Medulla oblongata (tissue), 1 donor: ENCODE results near the gene ZNF618.
A peak's percentile ranks its signal among the peaks of the same experiment; 100 is the strongest.
"Not testable (repeated sequence)": the region's sequence is repeated elsewhere in the genome, so short reads cannot be mapped to it uniquely, and the experiment has no call there.

Experiments used
- DNase-seq: peaks from one replicate; pipeline ENCODE4 v3.0.0-alpha.2; 2015; ENCODE audit errors: extremely low spot score

Gene ZNF618

GRCh38 chr9:113988385-113989016 lies 112.4 kb downstream of the ZNF618 start:
- no peak for DNase-seq

GRCh38 chr9:113989017-113989713 lies 113.1 kb downstream of the ZNF618 start:
- peak; percentile 35 for DNase-seq

- DNase-seq, result no peak
Observed at GRCh38 chr9:113989714-113990569, 113.8 kb downstream of the ZNF618 start.

GRCh38 chr9:113990570-113990907 lies 114.4 kb downstream of the ZNF618 start:
- DNase-seq, result no peak

GRCh38 chr9:113990975-113991471 lies 114.9 kb downstream of the ZNF618 start:
- no peak for DNase-seq

GRCh38 chr9:113991714-113992113 lies 115.6 kb downstream of the ZNF618 start:
- DNase-seq, result no peak

- DNase-seq, result peak; percentile 96
Observed at GRCh38 chr9:113992276-113992951, 116.3 kb downstream of the ZNF618 start.

GRCh38 chr9:113992994-113993393 lies 116.9 kb downstream of the ZNF618 start:
- DNase-seq, result no peak

- DNase-seq, result peak; percentile 88
Observed at GRCh38 chr9:113993838-113994540, 117.9 kb downstream of the ZNF618 start.

- no peak for DNase-seq
Observed at GRCh38 chr9:113995401-113995800, 119.3 kb downstream of the ZNF618 start.

- DNase-seq, result no peak
Observed at GRCh38 chr9:113995963-113996362, 119.9 kb downstream of the ZNF618 start.

GRCh38 chr9:113996531-113997001 lies 120.5 kb downstream of the ZNF618 start:
- no peak for DNase-seq

GRCh38 chr9:113997064-113997463 lies 121.0 kb downstream of the ZNF618 start:
- not testable (repeated sequence) for DNase-seq

GRCh38 chr9:113997610-113998009 lies 121.5 kb downstream of the ZNF618 start:
- DNase-seq, result no peak

GRCh38 chr9:113998114-113998513 lies 122.0 kb downstream of the ZNF618 start:
- no peak for DNase-seq

- DNase-seq, result peak; percentile 13
Observed at GRCh38 chr9:113998525-113999255, 122.6 kb downstream of the ZNF618 start.

- DNase-seq, result no peak
Observed at GRCh38 chr9:113999256-114000062, 123.3 kb downstream of the ZNF618 start.

GRCh38 chr9:114000063-114000454 lies 124.0 kb downstream of the ZNF618 start:
- no peak for DNase-seq

GRCh38 chr9:114000671-114001409 lies 124.7 kb downstream of the ZNF618 start:
- DNase-seq, result no peak
